ENCODE measurements around the gene COG5. TPM values are rescaled to one million over a fixed set of nuclear protein-coding genes. Genes with fewer than 3 reads are reported as not detected.
"Not testable (repeated sequence)": the region's sequence is repeated elsewhere in the genome, so short reads cannot be mapped to it uniquely, and the experiment has no call there.

Gene COG5
- total RNA-seq, 1 experiment from 2014 or later: 29.1 TPM

DNA sequence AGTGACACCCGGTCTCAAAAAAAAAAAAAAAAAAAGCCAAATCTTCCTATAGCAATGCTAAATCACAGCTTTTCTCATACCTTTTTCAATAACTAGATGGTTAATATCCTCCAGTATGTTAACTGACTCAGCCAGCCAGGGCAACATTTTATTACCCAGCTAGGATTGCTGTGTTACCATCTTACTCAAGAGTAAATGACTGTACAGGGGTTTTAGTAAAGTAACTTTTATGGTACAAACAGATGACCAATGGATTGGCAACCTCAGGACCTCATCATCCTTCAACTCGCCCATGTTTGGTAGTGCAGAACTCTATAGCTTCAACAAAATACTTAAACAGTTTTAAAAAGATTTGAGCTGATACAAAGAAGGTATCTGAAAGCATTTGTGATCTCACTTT, 335.4 kb downstream of the COG5 start:
- in situ Hi-C loops (cut with HindIII; ENCODE audit: low pct_unique_long_range_greater_than_20kb, low sequenced_read_pairs) (no loop called here), intact Hi-C loops (cut with micrococcal nuclease; ENCODE audit: unreplicated experiment) (no loop called here)
- Histone ChIP-seq H3K4me3 (ENCODE audit: low read depth in 2 of 2, low read length in 2 of 2) (no peak overlapping the region), H3K27me3 (ENCODE audit: control insufficient read depth, insufficient read depth, low read length) (no peaks in the 10 kb centered on the region), H3K36me3 (ENCODE audit: control insufficient read depth, insufficient read depth, low read length) (no peaks in the 10 kb centered on the region), H3K27ac (ENCODE audit: low read length) (no peak overlapping the region), H3K4me1 (ENCODE audit: control insufficient read depth, insufficient read depth, low read length) (no peaks in the 10 kb centered on the region), H3K9me3 (ENCODE audit: control insufficient read depth, insufficient read depth, low read depth, low read length) (no peaks in the 10 kb centered on the region)
- DNase-seq (ENCODE audit: low read depth, low spot score): no peak
- BruUV-seq (replicated peaks): no TSS peak
- ATAC-seq: no peak
- no peak for TF ChIP-seq SIN3A (IDR thresholded peaks at IDR 0.05; ENCODE audit: borderline replicate concordance, insufficient read depth, low read depth, low read length)
- TF ChIP-seq CTCF (IDR thresholded peaks at IDR 0.05): no peak
- TF ChIP-seq POLR2AphosphoS5 (IDR thresholded peaks at IDR 0.05; ENCODE audit: low read depth, low read length): no peak
- no peak for TF ChIP-seq REST (IDR thresholded peaks at IDR 0.05; ENCODE audit: insufficient read depth in 1 of 2, low read depth in 2 of 2, low read length in 1 of 2)
- TF ChIP-seq TCF7L2 (IDR thresholded peaks at IDR 0.05; ENCODE audit: low read depth, low read length): no peak
- ChIA-PET POLR2A (no interaction called here), CTCF (no interaction called here)

- ChIA-PET CTCF (interaction anchor here (0.5 kb wide), 1 partner anchor 650 kb away, joined by 3 read pairs; no protein-coding TSS in a partner anchor), POLR2A (no interaction called here)
- no TSS peak for BruUV-seq (replicated peaks)
These were observed 339.1 kb downstream of the COG5 start for GRCh38 chr7:107224374-107225223.

GRCh38 chr7:107220806-107221205, 342.9 kb downstream of the COG5 start:
- BruUV-seq (replicated peaks); in situ Hi-C loops (cut with HindIII; ENCODE audit: low pct_unique_long_range_greater_than_20kb, low sequenced_read_pairs); intact Hi-C loops (cut with micrococcal nuclease; ENCODE audit: unreplicated experiment): not testable (repeated sequence)

More at GRCh38 chr7:107224374-107225223, 339.1 kb downstream of the COG5 start:
- Histone ChIP-seq H3K4me1 (ENCODE audit: control insufficient read depth, insufficient read depth, low read length) (no peaks in the 10 kb centered on the region), H3K36me3 (ENCODE audit: control insufficient read depth, insufficient read depth, low read length) (no peaks in the 10 kb centered on the region), H3K27ac (ENCODE audit: low read length) (no peak overlapping the region), H3K9me3 (ENCODE audit: control insufficient read depth, insufficient read depth, low read depth, low read length) (no peaks in the 10 kb centered on the region), H3K27me3 (ENCODE audit: control insufficient read depth, insufficient read depth, low read length) (no peaks in the 10 kb centered on the region), H3K4me3 (ENCODE audit: low read depth in 2 of 2, low read length in 2 of 2) (no peak overlapping the region)
- ATAC-seq (no peak), DNase-seq (ENCODE audit: low read depth, low spot score) (no peak)
- TF ChIP-seq SIN3A (IDR thresholded peaks at IDR 0.05; ENCODE audit: borderline replicate concordance, insufficient read depth, low read depth, low read length) (no peak), CTCF (IDR thresholded peaks at IDR 0.05) (no peak), POLR2AphosphoS5 (IDR thresholded peaks at IDR 0.05; ENCODE audit: low read depth, low read length) (no peak)
- in situ Hi-C loops (cut with HindIII; ENCODE audit: low pct_unique_long_range_greater_than_20kb, low sequenced_read_pairs) (no loop called here), intact Hi-C loops (cut with micrococcal nuclease; ENCODE audit: unreplicated experiment) (no loop called here)

More at GRCh38 chr7:107220806-107221205, 342.9 kb downstream of the COG5 start:
- ATAC-seq; DNase-seq (ENCODE audit: low read depth, low spot score); H3K4me3 ChIP-seq (ENCODE audit: low read depth in 2 of 2, low read length in 2 of 2); H3K27ac ChIP-seq (ENCODE audit: low read length); CTCF ChIA-PET; H3K4me1 ChIP-seq (ENCODE audit: control insufficient read depth, insufficient read depth, low read length); H3K27me3 ChIP-seq (ENCODE audit: control insufficient read depth, insufficient read depth, low read length); H3K36me3 ChIP-seq (ENCODE audit: control insufficient read depth, insufficient read depth, low read length); H3K9me3 ChIP-seq (ENCODE audit: control insufficient read depth, insufficient read depth, low read depth, low read length): not testable (repeated sequence)
- POLR2A ChIA-PET: interaction anchor here (0.6 kb wide), 1 partner anchor 8 kb away, joined by 9 read pairs; no protein-coding TSS in a partner anchor
